ENCODE results near the gene EIF2A.
A peak's percentile ranks its signal among the peaks of the same experiment; 100 is the strongest.

The EIF2A gene

DNA sequence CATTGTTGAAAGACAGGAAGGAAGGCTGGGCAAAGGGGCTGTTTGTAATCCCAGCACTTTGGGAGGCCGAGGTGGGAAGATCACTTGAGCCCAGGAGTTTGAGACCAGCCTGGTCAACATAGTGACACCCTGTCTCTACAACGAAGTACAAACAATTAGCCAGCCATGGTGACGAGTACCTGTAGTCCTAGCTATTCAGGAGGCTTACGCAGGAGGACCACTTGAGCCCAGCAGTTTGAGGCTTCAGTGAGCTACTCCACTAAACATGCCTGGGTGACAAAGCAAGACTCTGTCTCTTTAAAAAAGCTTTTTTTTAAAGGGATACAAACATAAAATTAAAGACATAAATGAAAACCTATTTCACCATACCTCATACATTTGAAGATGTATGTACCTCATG, 11.4 kb upstream of the EIF2A start:
- no peaks in the 10 kb centered on the region for H3K36me3 ChIP-seq (replicated peaks in 1 of 2; ENCODE audit: control insufficient read depth in 2 of 2, insufficient read depth in 2 of 2, low read length in 2 of 2)
- no peaks in the 10 kb centered on the region for H3K9me3 ChIP-seq (replicated peaks in 1 of 2; ENCODE audit: control insufficient read depth in 2 of 2, insufficient read depth in 1 of 2, low read depth in 1 of 2, low read length in 2 of 2)
- H3K4me2 ChIP-seq (ENCODE audit: insufficient read depth, low read length, poor library complexity, severe bottlenecking): no peak overlapping the region
- H3K14ac ChIP-seq (ENCODE audit: low read length): no peak overlapping the region
- H3K4me3 ChIP-seq (ENCODE audit: low read length in 2 of 2): no peak overlapping the region
- no peak overlapping the region for H3K18ac ChIP-seq (ENCODE audit: low read length)
- no peak overlapping the region for H2BK120ac ChIP-seq (ENCODE audit: low read depth, low read length)
- DNase-seq (ENCODE audit: low spot score): no peak
- no peak overlapping the region for H4K91ac ChIP-seq (ENCODE audit: low read depth, low read length, poor library complexity)
- no peak overlapping the region for H2BK12ac ChIP-seq (ENCODE audit: low read length)
- no CpG with 5 or more reads among the region's 4 CpGs for WGBS, 2 donors (ENCODE audit: extremely low coverage in 2 of 2, insufficient read length in 2 of 2, insufficient replicate concordance in 1 of 2)
- no peak overlapping the region for H3K4ac ChIP-seq (ENCODE audit: low read length)
- no peaks in the 10 kb centered on the region for H3K4me1 ChIP-seq (ENCODE audit: control insufficient read depth in 2 of 2, insufficient read depth in 1 of 2, low read depth in 1 of 2, low read length in 2 of 2)
- no peak overlapping the region for H3K27ac ChIP-seq (replicated peaks; ENCODE audit: low read length)
- no peak overlapping the region for H2AK5ac ChIP-seq (ENCODE audit: low read depth, low read length)
- no peak overlapping the region for H3K23ac ChIP-seq (ENCODE audit: low read depth, low read length, poor library complexity)
- H2AFZ ChIP-seq (ENCODE audit: low read length): no peak overlapping the region
- no peak overlapping the region for H4K8ac ChIP-seq (ENCODE audit: low read depth, low read length)
- no peak overlapping the region for H2BK15ac ChIP-seq (ENCODE audit: low read length)
- no peaks in the 10 kb centered on the region for H3K79me1 ChIP-seq (ENCODE audit: low read depth, low read length)
- no peak overlapping the region for H3K9ac ChIP-seq (ENCODE audit: low read depth, low read length, poor library complexity)
- no peaks in the 10 kb centered on the region for H3K27me3 ChIP-seq (ENCODE audit: control insufficient read depth in 3 of 3, insufficient read depth in 3 of 3, low read depth in 1 of 3, low read length in 3 of 3)
- no peak overlapping the region for H2BK5ac ChIP-seq (ENCODE audit: low read length)

DNA sequence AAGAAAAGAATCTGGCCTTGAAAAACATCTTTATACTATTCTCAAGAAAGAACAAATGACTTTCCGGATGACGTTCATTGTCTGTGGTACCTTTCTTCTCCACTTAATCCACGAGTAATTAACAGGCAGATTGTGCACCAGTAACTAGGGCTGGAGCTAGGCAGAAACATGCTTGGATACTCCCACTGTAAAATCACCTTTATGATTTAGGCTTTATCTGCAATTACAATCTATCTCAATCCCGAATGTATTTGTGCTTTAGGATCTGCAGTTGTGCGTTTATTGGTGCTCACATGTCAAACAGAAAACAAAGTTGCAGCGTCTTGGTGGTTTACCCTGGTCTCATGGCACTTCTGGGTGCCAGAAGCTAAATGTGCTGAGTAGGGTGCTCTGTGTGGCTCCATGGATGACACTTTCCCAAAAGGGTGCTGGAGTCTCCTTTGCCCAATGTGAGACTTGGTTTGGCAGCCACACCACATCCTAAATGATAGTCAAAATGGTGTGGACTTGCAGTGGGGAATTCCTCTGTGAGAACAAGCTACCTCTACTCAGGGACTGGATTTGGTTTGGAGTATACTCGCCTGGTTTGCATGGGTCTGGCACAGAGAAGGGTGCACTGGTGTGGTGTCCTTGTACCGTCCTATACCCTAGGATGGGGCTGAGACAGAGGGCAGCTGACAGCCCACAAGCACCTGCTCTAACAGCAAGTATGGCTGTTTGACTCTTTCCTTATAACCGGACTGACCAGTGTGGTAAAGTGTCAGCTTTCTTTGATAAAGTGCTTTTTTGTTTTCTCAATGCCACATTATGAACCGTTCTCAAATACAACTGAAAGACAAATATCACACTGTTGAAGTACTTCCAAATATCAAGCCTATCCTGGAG, 8.0 kb upstream of the EIF2A start:
- H2AFZ ChIP-seq (ENCODE audit: low read length): no peak overlapping the region
- no peak overlapping the region for H4K8ac ChIP-seq (ENCODE audit: low read depth, low read length)
- peak overlapping the region in 1 of 2 donors; percentile 35 for H3K4me3 ChIP-seq (ENCODE audit: low read length in 2 of 2)
- H2BK120ac ChIP-seq (ENCODE audit: low read depth, low read length): no peak overlapping the region
- no peaks in the 10 kb centered on the region for H3K27me3 ChIP-seq (ENCODE audit: control insufficient read depth in 3 of 3, insufficient read depth in 3 of 3, low read depth in 1 of 3, low read length in 3 of 3)
- no peak overlapping the region for H4K91ac ChIP-seq (ENCODE audit: low read depth, low read length, poor library complexity)
- H3K9ac ChIP-seq (ENCODE audit: low read depth, low read length, poor library complexity): no peak overlapping the region
- H3K18ac ChIP-seq (ENCODE audit: low read length): no peak overlapping the region
- no peaks in the 10 kb centered on the region for H3K4me1 ChIP-seq (ENCODE audit: control insufficient read depth in 2 of 2, insufficient read depth in 1 of 2, low read depth in 1 of 2, low read length in 2 of 2)
- H3K4me2 ChIP-seq (ENCODE audit: insufficient read depth, low read length, poor library complexity, severe bottlenecking): no peak overlapping the region
- no peak overlapping the region for H3K27ac ChIP-seq (replicated peaks; ENCODE audit: low read length)
- no peak overlapping the region for H3K4ac ChIP-seq (ENCODE audit: low read length)
- no peak overlapping the region for H2BK12ac ChIP-seq (ENCODE audit: low read length)
- no peak for DNase-seq (ENCODE audit: low spot score)
- H3K36me3 ChIP-seq (replicated peaks in 1 of 2; ENCODE audit: control insufficient read depth in 2 of 2, insufficient read depth in 2 of 2, low read length in 2 of 2): peaks cover 0 to 28% of the 10 kb centered on the region in 2 donors
- H3K9me3 ChIP-seq (replicated peaks in 1 of 2; ENCODE audit: control insufficient read depth in 2 of 2, insufficient read depth in 1 of 2, low read depth in 1 of 2, low read length in 2 of 2): no peaks in the 10 kb centered on the region
- no peak overlapping the region for H2BK15ac ChIP-seq (ENCODE audit: low read length)
- no CpG with 5 or more reads among the region's 10 CpGs for WGBS, 2 donors (ENCODE audit: extremely low coverage in 2 of 2, insufficient read length in 2 of 2, insufficient replicate concordance in 1 of 2)
- no peaks in the 10 kb centered on the region for H3K79me1 ChIP-seq (ENCODE audit: low read depth, low read length)
- no peak overlapping the region for H3K23ac ChIP-seq (ENCODE audit: low read depth, low read length, poor library complexity)
- H2BK5ac ChIP-seq (ENCODE audit: low read length): no peak overlapping the region
- H2AK5ac ChIP-seq (ENCODE audit: low read depth, low read length): no peak overlapping the region
- H3K14ac ChIP-seq (ENCODE audit: low read length): no peak overlapping the region

DNA sequence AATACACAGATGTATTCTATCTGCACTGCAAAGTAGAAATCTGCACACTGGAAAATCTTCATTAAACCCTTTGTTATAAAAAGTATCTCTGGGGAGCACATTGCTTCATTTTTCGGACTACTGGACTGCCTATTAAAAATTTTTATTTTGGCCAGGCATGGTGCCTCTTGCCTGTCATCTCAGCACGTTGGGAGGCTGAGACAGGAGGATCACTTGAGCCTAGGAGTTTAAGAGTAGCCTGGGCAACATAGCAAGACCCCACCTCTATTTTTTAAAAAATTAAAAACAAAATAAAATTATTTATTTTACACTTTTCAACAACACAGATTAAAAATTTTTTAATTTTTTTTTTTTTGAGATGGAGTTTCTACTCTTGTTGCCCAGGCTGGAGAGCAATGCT, 6.3 kb upstream of the EIF2A start:
- H3K23ac ChIP-seq (ENCODE audit: low read depth, low read length, poor library complexity): no peak overlapping the region
- H4K8ac ChIP-seq (ENCODE audit: low read depth, low read length): no peak overlapping the region
- no peak overlapping the region for H3K4me2 ChIP-seq (ENCODE audit: insufficient read depth, low read length, poor library complexity, severe bottlenecking)
- WGBS, 2 donors (ENCODE audit: extremely low coverage in 2 of 2, insufficient read length in 2 of 2, insufficient replicate concordance in 1 of 2): no CpG with 5 or more reads among the region's 2 CpGs
- no peak overlapping the region for H2BK15ac ChIP-seq (ENCODE audit: low read length)
- no peak overlapping the region for H3K14ac ChIP-seq (ENCODE audit: low read length)
- no peak for DNase-seq (ENCODE audit: low spot score)
- no peak overlapping the region for H2BK120ac ChIP-seq (ENCODE audit: low read depth, low read length)
- no peak overlapping the region for H3K4me3 ChIP-seq (ENCODE audit: low read length in 2 of 2)
- no peaks in the 10 kb centered on the region for H3K9me3 ChIP-seq (replicated peaks in 1 of 2; ENCODE audit: control insufficient read depth in 2 of 2, insufficient read depth in 1 of 2, low read depth in 1 of 2, low read length in 2 of 2)
- no peak overlapping the region for H3K9ac ChIP-seq (ENCODE audit: low read depth, low read length, poor library complexity)
- no peaks in the 10 kb centered on the region for H3K27me3 ChIP-seq (ENCODE audit: control insufficient read depth in 3 of 3, insufficient read depth in 3 of 3, low read depth in 1 of 3, low read length in 3 of 3)
- H3K27ac ChIP-seq (replicated peaks; ENCODE audit: low read length): no peak overlapping the region
- no peak overlapping the region for H2BK12ac ChIP-seq (ENCODE audit: low read length)
- H2AK5ac ChIP-seq (ENCODE audit: low read depth, low read length): no peak overlapping the region
- H3K36me3 ChIP-seq (replicated peaks in 1 of 2; ENCODE audit: control insufficient read depth in 2 of 2, insufficient read depth in 2 of 2, low read length in 2 of 2): peaks cover 0 to 38% of the 10 kb centered on the region in 2 donors
- no peak overlapping the region for H2BK5ac ChIP-seq (ENCODE audit: low read length)
- peaks cover 0 to 3% of the 10 kb centered on the region in 2 donors for H3K4me1 ChIP-seq (ENCODE audit: control insufficient read depth in 2 of 2, insufficient read depth in 1 of 2, low read depth in 1 of 2, low read length in 2 of 2)
- H2AFZ ChIP-seq (ENCODE audit: low read length): no peak overlapping the region
- no peak overlapping the region for H3K4ac ChIP-seq (ENCODE audit: low read length)
- H4K91ac ChIP-seq (ENCODE audit: low read depth, low read length, poor library complexity): no peak overlapping the region
- no peaks in the 10 kb centered on the region for H3K79me1 ChIP-seq (ENCODE audit: low read depth, low read length)
- no peak overlapping the region for H3K18ac ChIP-seq (ENCODE audit: low read length)

DNA sequence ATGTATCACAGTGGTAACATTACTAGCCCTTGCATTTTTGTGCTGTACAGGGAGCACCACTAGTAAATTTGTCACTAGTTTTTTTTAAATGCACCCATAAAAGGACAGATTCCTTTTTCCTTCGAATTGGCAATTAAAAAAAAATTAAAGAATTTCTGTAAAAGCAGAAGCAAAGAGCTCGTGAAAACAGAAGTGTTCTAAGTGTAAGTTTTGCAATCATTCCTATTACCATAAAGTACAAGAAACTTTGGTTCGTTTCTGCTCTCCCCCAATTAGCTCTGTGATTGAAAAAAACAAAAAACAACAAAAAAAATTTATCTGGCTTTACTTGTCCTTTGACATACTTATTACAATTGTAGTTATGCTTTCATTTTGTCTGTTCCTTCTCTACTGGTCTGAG, 5.6 kb upstream of the EIF2A start:
- no peak overlapping the region for H2BK15ac ChIP-seq (ENCODE audit: low read length)
- H2BK12ac ChIP-seq (ENCODE audit: low read length): no peak overlapping the region
- H3K4me1 ChIP-seq (ENCODE audit: control insufficient read depth in 2 of 2, insufficient read depth in 1 of 2, low read depth in 1 of 2, low read length in 2 of 2): peaks cover 0 to 3% of the 10 kb centered on the region in 2 donors
- no peak overlapping the region for H2BK120ac ChIP-seq (ENCODE audit: low read depth, low read length)
- no peak overlapping the region for H3K27ac ChIP-seq (replicated peaks; ENCODE audit: low read length)
- H2AK5ac ChIP-seq (ENCODE audit: low read depth, low read length): no peak overlapping the region
- H3K36me3 ChIP-seq (replicated peaks in 1 of 2; ENCODE audit: control insufficient read depth in 2 of 2, insufficient read depth in 2 of 2, low read length in 2 of 2): peaks cover 0 to 38% of the 10 kb centered on the region in 2 donors
- no CpG with 5 or more reads among the region's 3 CpGs for WGBS, 2 donors (ENCODE audit: extremely low coverage in 2 of 2, insufficient read length in 2 of 2, insufficient replicate concordance in 1 of 2)
- H3K79me1 ChIP-seq (ENCODE audit: low read depth, low read length): peaks cover 2% of the 10 kb centered on the region
- no peak overlapping the region for H3K14ac ChIP-seq (ENCODE audit: low read length)
- H4K91ac ChIP-seq (ENCODE audit: low read depth, low read length, poor library complexity): no peak overlapping the region
- H2AFZ ChIP-seq (ENCODE audit: low read length): no peak overlapping the region
- H3K4me3 ChIP-seq (ENCODE audit: low read length in 2 of 2): no peak overlapping the region
- H2BK5ac ChIP-seq (ENCODE audit: low read length): no peak overlapping the region
- H3K23ac ChIP-seq (ENCODE audit: low read depth, low read length, poor library complexity): no peak overlapping the region
- no peak overlapping the region for H3K4ac ChIP-seq (ENCODE audit: low read length)
- H3K9me3 ChIP-seq (replicated peaks in 1 of 2; ENCODE audit: control insufficient read depth in 2 of 2, insufficient read depth in 1 of 2, low read depth in 1 of 2, low read length in 2 of 2): no peaks in the 10 kb centered on the region
- H4K8ac ChIP-seq (ENCODE audit: low read depth, low read length): no peak overlapping the region
- H3K18ac ChIP-seq (ENCODE audit: low read length): no peak overlapping the region
- H3K4me2 ChIP-seq (ENCODE audit: insufficient read depth, low read length, poor library complexity, severe bottlenecking): no peak overlapping the region
- DNase-seq (ENCODE audit: low spot score): no peak
- no peaks in the 10 kb centered on the region for H3K27me3 ChIP-seq (ENCODE audit: control insufficient read depth in 3 of 3, insufficient read depth in 3 of 3, low read depth in 1 of 3, low read length in 3 of 3)
- H3K9ac ChIP-seq (ENCODE audit: low read depth, low read length, poor library complexity): no peak overlapping the region

All from neuronal stem cell (in vitro differentiated cells).